ENCODE results near the gene ZSCAN23.
"Not testable (repeated sequence)": the region's sequence is repeated elsewhere in the genome, so short reads cannot be mapped to it uniquely, and the experiment has no call there.

ZSCAN23 gene

GRCh38 chr6:28443112-28443773 is at the start of gene ZSCAN23:
ZSCAN23 (minus strand) TSS chr6:28443491; CDS start chr6:28436266, 7,225 bp downstream.
- DNase-seq = peak; percentile 93

DNA sequence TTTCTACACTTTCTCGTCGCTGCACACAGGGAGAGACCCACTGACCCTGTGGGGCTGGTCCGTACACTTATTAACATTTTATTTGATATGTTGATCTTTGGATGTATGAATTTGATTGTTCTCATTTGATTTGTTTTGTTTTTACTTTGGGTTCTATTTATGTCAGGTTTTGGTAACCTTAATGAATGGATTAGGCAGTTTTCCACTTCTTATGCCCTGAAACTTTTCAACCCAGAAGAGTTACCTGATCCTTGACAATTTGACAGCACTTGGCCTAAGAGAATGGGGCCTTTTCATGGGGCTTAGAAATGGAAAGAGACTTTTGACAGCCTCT is 48.7 kb upstream of the ZSCAN23 start:
- no peak for DNase-seq

DNA sequence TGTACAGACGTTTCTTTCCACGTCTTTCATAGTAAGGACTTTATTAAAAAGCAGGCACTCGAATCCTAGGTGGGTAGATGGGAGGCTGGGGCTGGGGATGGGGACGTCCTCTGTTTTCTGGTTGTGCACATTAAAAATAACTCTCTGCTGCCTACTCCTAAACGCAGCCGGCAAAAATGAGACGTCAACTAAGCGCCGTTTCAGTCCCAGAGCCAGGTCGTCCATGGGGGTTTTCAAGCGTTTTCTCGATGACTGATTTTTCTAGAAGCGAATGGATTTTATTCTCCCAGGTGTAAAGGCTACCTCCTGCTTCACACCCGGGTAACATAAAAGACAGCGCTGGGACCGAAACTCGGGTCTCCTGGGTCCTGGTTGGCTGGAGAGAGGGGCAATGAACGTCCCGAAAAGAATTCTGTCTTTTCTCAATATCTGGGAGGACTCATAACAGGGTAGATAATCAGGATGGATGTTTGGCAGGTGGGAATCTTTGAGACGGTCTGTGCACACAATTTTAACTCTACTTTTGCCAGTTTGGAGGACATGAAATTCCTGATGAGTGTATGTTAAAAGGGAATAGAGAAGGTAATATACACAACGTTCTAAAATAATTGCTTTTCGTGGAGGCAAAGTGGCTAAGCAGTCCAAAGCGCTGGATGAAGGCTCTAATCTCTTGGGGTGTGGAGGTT is 47.1 kb upstream of the ZSCAN23 start:
- no peak for DNase-seq

- DNase-seq = no peak
Observed at GRCh38 chr6:28489366-28490204, 46.3 kb upstream of the ZSCAN23 start.

GRCh38 chr6:28488916-28489365 is 45.6 kb upstream of the ZSCAN23 start:
- no peak for DNase-seq

GRCh38 chr6:28486988-28487742 is 43.9 kb upstream of the ZSCAN23 start:
- DNase-seq = no peak

DNA sequence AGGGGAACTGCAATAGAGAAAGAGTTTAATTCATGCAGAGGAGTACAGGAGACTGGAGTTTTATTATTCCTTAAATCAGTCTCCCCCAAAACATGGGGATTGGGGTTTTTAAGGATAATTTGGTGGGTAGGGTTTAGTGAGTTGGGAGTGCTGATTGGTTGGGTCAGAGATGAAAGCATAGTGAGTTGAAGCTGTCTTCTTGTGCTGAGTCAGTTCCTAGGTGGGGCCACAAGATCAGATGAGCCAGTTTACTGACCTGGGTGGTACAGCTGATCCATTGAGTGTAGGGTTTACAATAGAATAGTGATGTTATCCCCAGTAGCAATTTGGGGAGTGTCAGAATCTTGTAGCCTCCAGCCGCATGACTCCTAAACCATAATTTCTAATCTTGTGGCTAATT is 43.2 kb upstream of the ZSCAN23 start:
- no peak for DNase-seq

DNA sequence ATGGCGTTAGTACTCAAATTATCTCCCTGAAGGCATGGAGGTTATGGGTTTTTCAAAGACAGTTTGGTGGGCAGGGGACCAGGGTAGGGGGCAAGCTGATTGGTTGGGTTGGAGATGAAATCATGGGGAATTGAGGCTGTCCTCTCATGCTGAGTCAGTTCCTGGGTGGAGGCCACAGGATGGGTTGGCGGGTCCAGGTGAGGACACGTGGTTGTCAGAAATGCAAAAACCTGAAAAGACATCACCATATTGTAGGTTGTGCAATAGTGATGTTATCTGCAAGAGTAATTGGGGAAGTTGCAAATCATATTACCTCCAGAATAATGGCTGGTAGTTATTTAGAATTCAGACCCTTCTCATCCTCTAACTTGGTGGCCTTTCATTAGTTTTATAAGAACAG is 42.2 kb upstream of the ZSCAN23 start:
- no peak for DNase-seq

DNA sequence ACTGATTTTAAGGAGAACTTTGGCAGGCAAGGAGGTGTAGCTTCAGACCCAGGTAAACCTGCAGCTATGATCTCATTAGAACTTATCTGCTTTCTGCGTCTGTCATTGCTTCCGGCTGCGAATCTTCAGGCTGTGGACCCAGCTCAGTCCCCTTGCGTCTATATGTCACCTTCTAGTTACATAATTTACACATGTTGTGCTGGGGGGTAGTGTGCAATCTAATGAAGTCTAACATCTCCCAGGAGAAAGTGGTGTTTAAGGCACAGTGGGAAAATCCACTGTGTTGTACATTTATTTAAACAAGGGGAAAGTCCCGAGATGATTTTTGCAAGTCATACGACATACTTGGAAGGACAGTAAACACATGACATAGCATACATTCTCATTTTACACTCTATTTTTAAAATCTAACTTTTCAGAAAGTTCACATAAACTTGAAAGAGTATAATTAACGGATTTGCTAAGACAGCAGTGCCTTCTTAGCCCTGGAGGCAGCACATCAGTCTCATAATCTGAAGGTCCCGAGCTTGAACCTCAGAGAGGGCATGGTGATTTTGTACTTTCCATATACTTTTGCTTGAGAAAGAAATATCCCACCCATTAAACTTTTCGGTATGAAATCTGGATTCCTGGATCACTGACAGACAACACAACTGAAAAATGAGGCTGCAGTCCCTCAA is 37.1 kb upstream of the ZSCAN23 start:
- no peak for DNase-seq

DNA sequence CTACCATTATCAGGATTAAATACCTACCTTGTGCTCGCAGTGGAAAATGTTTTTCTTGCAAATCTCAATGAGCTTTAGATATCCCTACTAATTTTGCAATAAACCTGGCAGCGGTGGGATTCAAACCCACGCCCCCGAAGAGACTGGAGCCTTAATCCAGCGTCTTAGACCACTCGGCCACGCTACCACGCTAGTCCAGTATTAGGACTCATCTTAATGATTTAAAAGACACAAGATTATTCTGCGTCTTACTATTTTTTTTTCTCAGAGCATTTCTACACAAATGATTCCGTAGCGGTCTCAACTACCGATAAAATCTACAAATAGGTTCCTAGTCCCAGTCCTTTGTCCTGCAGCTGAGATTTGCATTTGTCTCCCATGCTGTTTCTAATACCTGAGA is 35.2 kb upstream of the ZSCAN23 start:
- DNase-seq = no peak

DNA sequence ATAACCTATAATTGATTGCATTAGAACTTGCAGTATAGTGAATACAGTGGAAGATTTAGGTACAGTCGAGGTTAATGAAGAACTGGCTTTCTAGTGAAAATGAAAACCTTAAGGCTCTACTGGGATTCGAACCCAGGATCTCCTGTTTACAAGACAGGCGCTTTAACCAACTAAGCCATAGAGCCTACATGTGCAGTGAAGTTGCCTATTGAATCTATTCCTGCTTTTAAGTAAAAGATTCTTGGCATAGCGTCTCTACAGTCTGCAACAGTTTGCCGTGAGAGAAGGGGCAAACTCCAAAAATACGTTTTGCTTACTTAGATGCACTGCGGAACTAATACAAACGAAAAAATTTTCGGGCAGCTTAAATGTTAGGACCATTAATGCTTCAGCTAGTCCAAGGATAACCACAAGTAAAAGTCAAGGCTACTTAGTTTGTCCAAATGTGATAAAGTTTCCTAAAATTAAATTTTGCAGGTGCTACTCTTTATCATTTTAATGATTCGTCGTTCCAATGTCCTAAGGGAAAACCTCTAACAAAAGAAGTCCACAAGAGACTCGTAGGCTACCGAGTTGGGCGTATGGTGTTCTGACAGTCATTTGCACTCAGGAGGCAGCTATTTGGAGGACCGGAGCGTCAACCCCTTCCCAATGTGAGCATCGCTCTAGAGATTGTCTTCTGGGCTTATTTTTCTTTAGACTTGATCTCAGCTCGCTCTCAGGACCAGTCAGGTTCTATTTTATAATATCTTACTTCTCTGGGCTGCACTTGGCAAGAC is 31.3 kb upstream of the ZSCAN23 start:
- DNase-seq = peak; percentile 24

GRCh38 chr6:28469153-28469745 is 26.0 kb upstream of the ZSCAN23 start:
- DNase-seq = not testable (repeated sequence)

GRCh38 chr6:28468056-28468455 is 24.8 kb upstream of the ZSCAN23 start:
- DNase-seq = no peak

- DNase-seq = no peak
Observed at GRCh38 chr6:28462401-28462800, 19.1 kb upstream of the ZSCAN23 start.

DNA sequence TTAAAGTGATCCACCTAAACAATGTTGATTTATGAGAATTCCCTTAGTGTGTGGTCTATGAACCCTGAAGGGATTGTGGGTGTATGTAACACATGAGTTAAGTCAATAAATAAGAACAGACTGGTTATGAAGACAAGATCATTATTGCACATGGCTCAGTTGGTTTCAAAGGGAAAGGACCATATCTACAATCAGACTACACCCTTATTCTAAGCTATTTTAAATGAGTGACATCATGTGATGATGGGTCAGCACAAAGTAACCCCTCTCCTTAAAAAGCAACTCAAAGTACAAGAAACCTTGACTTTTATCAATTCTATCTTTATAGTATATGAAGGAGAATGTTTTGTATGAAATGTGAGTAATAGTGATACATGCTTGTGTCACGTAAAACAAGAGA is 15.3 kb upstream of the ZSCAN23 start:
- DNase-seq = no peak

- DNase-seq = no peak
Observed at GRCh38 chr6:28449056-28449455, 5.8 kb upstream of the ZSCAN23 start.

GRCh38 chr6:28447512-28447906 is 4.2 kb upstream of the ZSCAN23 start:
- DNase-seq = not testable (repeated sequence)

DNA sequence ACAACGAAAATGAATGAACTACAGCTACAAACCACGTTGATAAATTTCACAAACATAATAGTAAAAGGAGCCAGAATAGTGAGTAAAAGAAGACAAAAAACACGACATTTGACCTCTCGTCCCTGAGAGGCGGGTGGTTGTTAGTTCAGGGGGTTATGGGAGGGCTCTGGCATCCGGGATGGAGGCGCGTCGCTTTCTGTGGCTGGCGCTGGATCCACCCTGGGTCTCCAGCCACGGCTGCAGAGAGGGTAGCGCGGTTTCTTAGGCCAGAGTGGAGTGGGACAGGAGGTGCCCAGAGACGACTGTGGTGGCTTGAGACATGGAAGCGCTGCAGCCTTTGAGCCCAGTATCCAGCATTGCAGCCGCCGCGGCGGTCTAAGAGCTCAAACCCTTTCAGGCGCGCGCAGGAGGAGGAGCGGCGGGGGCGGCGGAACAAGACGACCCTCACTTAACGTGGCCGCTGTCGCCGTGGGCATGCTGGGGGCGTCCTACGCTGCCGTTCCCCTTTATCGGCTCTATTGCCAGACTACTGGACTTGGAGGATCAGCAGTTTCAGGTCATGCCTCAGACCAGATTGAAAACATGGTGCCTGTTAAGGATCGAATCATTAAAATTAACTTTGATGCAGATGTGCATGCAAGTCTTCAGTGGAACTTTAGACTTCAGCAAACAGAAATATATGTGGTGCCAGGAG is 3.7 kb upstream of the ZSCAN23 start:
- no peak for DNase-seq

- DNase-seq = not testable (repeated sequence)
Observed at GRCh38 chr6:28444759-28445158, 1.5 kb upstream of the ZSCAN23 start.

DNA sequence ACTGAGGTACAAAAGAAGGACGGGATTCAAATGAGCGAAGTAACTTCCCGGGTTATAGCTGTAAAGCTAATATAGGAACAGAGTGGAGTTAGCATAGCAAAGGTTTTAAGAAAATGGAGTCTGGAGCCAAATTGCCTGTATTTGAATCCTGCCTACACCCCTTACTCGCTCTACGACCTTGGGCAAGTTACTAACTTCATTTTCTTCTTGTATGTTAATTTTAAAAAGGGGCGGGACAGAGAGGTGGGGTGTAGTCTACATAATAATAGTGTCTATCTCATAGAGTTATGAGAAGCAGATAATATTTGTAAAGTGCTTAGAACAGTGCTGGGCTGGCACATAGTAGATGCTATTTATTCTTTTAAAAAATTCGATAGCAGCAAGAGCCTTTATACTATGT is 705 bp downstream of the ZSCAN23 start:
- no peak for DNase-seq

GRCh38 chr6:28436404-28436803 is 6.9 kb downstream of the ZSCAN23 start:
- no peak for DNase-seq
